HCT116 (cell line): ENCODE data around the gene PRKACA. TPM values are rescaled to one million over a fixed set of nuclear protein-coding genes. Genes with fewer than 3 reads are reported as not detected.

Experiments
- ATAC-seq: fragments of 200-7000 bp; cut with Tn5 transposase; 2 replicates; pipeline ENCODE4 v1.9.1; 2020; ENCODE audit warnings: mild to moderate bottlenecking, moderate library complexity
- BruUV-seq: library from RNA; stranded (reverse); fragments of 400-500 nt; replicated peaks from 2 replicates; lab custom pipeline; 2021; lab: Mats Ljungman, UMichigan
- CTCF ChIA-PET: fragments of 300-600 bp; sonication (Branson Sonifier 250); formaldehyde crosslinking; loops from one replicate; lab custom pipeline; 2021; ENCODE audit warnings: antibody characterized with exemption; lab: Charles Lee
- POLR2A ChIA-PET: fragments of 300-600, 350-600 bp; sonication (Branson Sonifier 250); formaldehyde crosslinking; loops from one replicate; lab custom pipeline; 2021; ENCODE audit warnings: antibody characterized with exemption; lab: Charles Lee
- RAD21 ChIA-PET, 2 experiments: fragments of 300-600 bp; sonication (Branson Sonifier 250); formaldehyde crosslinking; loops; one replicate each; lab custom pipeline; 2023; ENCODE audit warnings: low total read pairs in 2 of 2; ENCODE audit not compliant: uncharacterized antibody in 2 of 2, unreplicated experiment in 2 of 2, low non-redundant PET in 1 of 2; lab: Charles Lee
- DNase-seq: peaks from one replicate; pipeline ENCODE4 v3.0.0-alpha.2; 2010; ENCODE audit warnings: low read depth, low spot score
- H2AFZ ChIP-seq: fragments of 200-600 bp; shearing (Covaris generic), sonication (generic); 2 replicates; pipeline ENCODE4 v1.6.1; 2017; ENCODE audit warnings: low read depth, mixed run types, mixed read lengths, antibody characterized with exemption, low read length; ENCODE audit not compliant: poor library complexity, severe bottlenecking
- H3K27ac ChIP-seq: 2 replicates; pipeline ENCODE4 v1.5.1; 2012; ENCODE audit warnings: low read depth, low read length
- H3K27me3 ChIP-seq: fragments of 200-600 bp; sonication (generic); 2 replicates; pipeline ENCODE4 v1.6.1; 2016; ENCODE audit warnings: mixed run types, low read length, mixed read lengths; ENCODE audit not compliant: insufficient read depth
- H3K36me3 ChIP-seq, 2 experiments: fragments of 200-500 bp in 1 of 2; fragments of 200-600 bp in 1 of 2; sonication (Bioruptor generic) in 1 of 2; sonication (generic) in 1 of 2; 2 replicates each; pipeline versions ENCODE4 v1.5.1 to v1.6.1; 2014 to 2016; ENCODE audit warnings: low read length in 2 of 2, inconsistent platforms in 1 of 2, mixed read lengths in 1 of 2, mixed run types in 1 of 2; ENCODE audit not compliant: insufficient read depth in 2 of 2, control insufficient read depth in 1 of 2
- H3K4me1 ChIP-seq, 2 experiments: fragments of 200-600 bp in 1 of 2; sonication (generic) in 1 of 2; 2 replicates each; pipeline versions ENCODE4 v1.5.1 to v1.6.1; 2012 to 2017; ENCODE audit warnings: low read length in 2 of 2, inconsistent platforms in 1 of 2, mild to moderate bottlenecking in 1 of 2, mixed read lengths in 1 of 2, mixed run types in 1 of 2, moderate library complexity in 1 of 2; ENCODE audit not compliant: insufficient read depth in 2 of 2, control insufficient read depth in 1 of 2
- H3K4me2 ChIP-seq: fragments of 200-600 bp; sonication (generic); 2 replicates; pipeline ENCODE4 v1.6.1; 2017; ENCODE audit warnings: mixed run types, low read length, mixed read lengths
- H3K4me3 ChIP-seq, 2 experiments: fragments of 200-600 bp in 1 of 2; sonication (generic) in 1 of 2; replicated peaks in 1 of 2; 2 replicates each; pipeline ENCODE4 v1.5.1; 2011 to 2016; ENCODE audit warnings: low read length in 2 of 2, control low read depth in 1 of 2, low read depth in 1 of 2, mild to moderate bottlenecking in 1 of 2, mixed read lengths in 1 of 2, mixed run types in 1 of 2
- H3K79me2 ChIP-seq: fragments of 200-600 bp; sonication (generic); 2 replicates; pipeline ENCODE4 v1.6.1; 2017; ENCODE audit warnings: mild to moderate bottlenecking, mixed run types, low read length, moderate library complexity, mixed read lengths; ENCODE audit not compliant: insufficient read depth
- H3K9ac ChIP-seq: fragments of 200-600 bp; sonication (generic); 2 replicates; pipeline ENCODE4 v1.6.1; 2016; ENCODE audit warnings: low read length, mixed read lengths
- H3K9me2 ChIP-seq: fragments of 200-600 bp; sonication (generic), shearing (Covaris generic); 2 replicates; pipeline ENCODE4 v1.6.1; 2017; ENCODE audit warnings: mixed run types, mild to moderate bottlenecking, moderate library complexity; ENCODE audit not compliant: insufficient read depth
- H3K9me3 ChIP-seq, 2 experiments: fragments of 200-500 bp in 1 of 2; fragments of 200-600 bp in 1 of 2; sonication (Bioruptor generic) in 1 of 2; sonication (generic) in 1 of 2; 2 replicates each; pipeline ENCODE4 v1.6.1; 2014 to 2017; ENCODE audit warnings: low read length in 2 of 2, mixed read lengths in 2 of 2, inconsistent platforms in 1 of 2, low read depth in 1 of 2, mild to moderate bottlenecking in 1 of 2, mixed run types in 1 of 2, moderate library complexity in 1 of 2; ENCODE audit not compliant: control insufficient read depth in 1 of 2, insufficient read depth in 1 of 2
- H4K20me1 ChIP-seq: fragments of 200-600 bp; sonication (generic), shearing (Covaris generic); 2 replicates; pipeline ENCODE4 v1.6.1; 2017; ENCODE audit warnings: mixed run types, mild to moderate bottlenecking, moderate library complexity; ENCODE audit not compliant: insufficient read depth
- CEBPB ChIP-seq: IDR thresholded peaks from 2 replicates; pipeline ENCODE4 v1.6.1; 2012; ENCODE audit warnings: low read depth
- EGR1 ChIP-seq: IDR thresholded peaks from 2 replicates; pipeline ENCODE4 v1.6.1; 2012; ENCODE audit warnings: low read depth
- ELF1 ChIP-seq: IDR thresholded peaks from 2 replicates; pipeline ENCODE4 v1.6.1; 2012; ENCODE audit warnings: low read depth, borderline replicate concordance
- EZH2 ChIP-seq: fragments of 200-600 bp; sonication (generic); IDR thresholded peaks from 2 replicates; pipeline ENCODE4 v1.6.1; 2017; ENCODE audit warnings: antibody characterized with exemption, mixed run types
- EZH2phosphoT487 ChIP-seq: fragments of 200-600 bp; IDR thresholded peaks from 2 replicates; pipeline ENCODE4 v1.6.1; 2018; ENCODE audit warnings: antibody characterized with exemption, borderline replicate concordance
- JUND ChIP-seq: IDR thresholded peaks from 2 replicates; pipeline ENCODE4 v1.6.1; 2012
- POLR2A ChIP-seq: IDR thresholded peaks from 2 replicates; pipeline ENCODE4 v1.7.0; 2011; ENCODE audit warnings: borderline replicate concordance; ENCODE audit not compliant: insufficient read depth, insufficient read length; ENCODE audit errors: extremely low read depth
- POLR2AphosphoS5 ChIP-seq: IDR thresholded peaks from 2 replicates; pipeline ENCODE4 v1.6.1; 2011; ENCODE audit warnings: mild to moderate bottlenecking, low read depth, low read length, moderate library complexity
- SRF ChIP-seq: IDR thresholded peaks from 2 replicates; pipeline ENCODE4 v1.6.1; 2012; ENCODE audit warnings: low read depth
- YY1 ChIP-seq: IDR thresholded peaks from 2 replicates; pipeline ENCODE4 v1.6.1; 2011; ENCODE audit warnings: low read length, low read depth, moderate library complexity, mild to moderate bottlenecking; ENCODE audit not compliant: insufficient replicate concordance; ENCODE audit errors: extremely low read depth
- ZFX ChIP-seq: fragments of 450-650 bp; IDR thresholded peaks from 2 replicates; pipeline ENCODE4 v1.6.1; 2017
- intact Hi-C: fragments of 100-400 bp; cut with micrococcal nuclease; formaldehyde crosslinking; loops from 2 replicates; pipeline ENCODE4 v1.10.0; 2022
- total RNA-seq: library from RNA; stranded (reverse); gene quantifications from one replicate; pipeline ENCODE4 v1.2.1, GENCODE V29; 2021; ENCODE audit not compliant: unreplicated experiment
- TF ChIP-seq, protein P1 (sequence below): IDR thresholded peaks from 2 replicates; pipeline ENCODE4 v1.6.1; 2011; ENCODE audit warnings: mild to moderate bottlenecking, low read length, moderate library complexity; ENCODE audit not compliant: insufficient replicate concordance; ENCODE audit errors: extremely low read depth
- TF ChIP-seq, protein P2 (sequence below): IDR thresholded peaks from 2 replicates; pipeline ENCODE4 v1.6.1; 2012; ENCODE audit warnings: low read depth

PRKACA gene
- total RNA-seq, 1 experiment from 2014 or later: 95.7 TPM

DNA sequence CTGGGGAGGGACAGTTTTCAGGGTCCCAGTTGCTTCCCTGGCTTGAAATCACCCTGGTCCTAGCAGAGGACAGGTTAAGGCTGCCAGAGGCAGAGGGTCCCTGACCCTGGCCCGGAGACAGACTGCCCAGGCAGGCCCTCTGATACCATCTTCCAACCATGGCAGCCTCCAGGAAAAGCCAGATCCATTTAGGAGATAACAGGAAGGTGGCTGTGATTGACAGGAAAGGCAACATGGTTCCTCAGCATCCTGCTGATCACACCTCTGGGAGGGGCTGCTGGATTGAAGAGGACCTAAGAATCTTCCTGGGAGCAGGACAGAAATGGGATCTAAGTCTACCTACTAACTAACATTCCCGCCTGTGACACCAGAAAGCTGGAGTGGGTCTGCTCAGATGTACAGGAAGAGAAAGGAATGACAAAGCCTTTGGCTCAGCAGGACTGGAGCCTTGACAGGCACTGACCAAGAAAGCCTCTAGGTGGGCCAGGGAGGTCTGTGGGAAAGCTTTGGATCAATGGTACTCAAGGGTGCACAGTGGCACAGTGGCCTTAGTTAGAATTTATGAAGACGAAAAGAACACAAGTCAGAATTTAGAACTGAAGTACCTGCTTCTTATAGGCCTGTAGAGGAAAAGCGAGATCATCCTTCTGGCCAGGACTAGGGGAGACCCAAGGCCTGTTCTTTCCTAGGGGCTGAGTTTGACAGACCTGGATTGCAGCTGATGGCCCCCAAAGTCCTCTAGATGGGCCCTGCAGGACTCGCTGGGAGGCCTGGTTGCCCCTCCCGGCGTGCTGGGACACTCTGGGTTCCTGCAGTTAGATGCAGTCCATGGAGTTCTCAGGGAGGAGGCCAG, 2.3 kb upstream of the PRKACA start:
- CTCF ChIA-PET: no interaction called here
- POLR2A ChIA-PET: no interaction called here
- no TSS peak for BruUV-seq

More for the DNA sequence above, 2.3 kb upstream of the PRKACA start:
- ATAC-seq (no peak), DNase-seq (no peak)
- H4K20me1 ChIP-seq: no peaks in the 10 kb centered on the region
- H3K36me3 ChIP-seq: peaks cover 9 to 12% of the 10 kb centered on the region in 2 experiments
- H3K9me2 ChIP-seq: no peaks in the 10 kb centered on the region
- no peak overlapping the region for H3K9ac ChIP-seq
- H3K27ac ChIP-seq: peak overlapping the region; percentile 6; the same call in 1 of the 2 replicates
- peaks cover 10% of the 10 kb centered on the region; the same call in 1 of the 2 replicates for H3K79me2 ChIP-seq
- H3K4me2 ChIP-seq: no peak overlapping the region
- TF ChIP-seq CEBPB: no peak
- TF ChIP-seq YY1: no peak
- no peak; the same call in 1 of the 2 replicates for TF ChIP-seq ZFX
- TF ChIP-seq, protein P1, sequence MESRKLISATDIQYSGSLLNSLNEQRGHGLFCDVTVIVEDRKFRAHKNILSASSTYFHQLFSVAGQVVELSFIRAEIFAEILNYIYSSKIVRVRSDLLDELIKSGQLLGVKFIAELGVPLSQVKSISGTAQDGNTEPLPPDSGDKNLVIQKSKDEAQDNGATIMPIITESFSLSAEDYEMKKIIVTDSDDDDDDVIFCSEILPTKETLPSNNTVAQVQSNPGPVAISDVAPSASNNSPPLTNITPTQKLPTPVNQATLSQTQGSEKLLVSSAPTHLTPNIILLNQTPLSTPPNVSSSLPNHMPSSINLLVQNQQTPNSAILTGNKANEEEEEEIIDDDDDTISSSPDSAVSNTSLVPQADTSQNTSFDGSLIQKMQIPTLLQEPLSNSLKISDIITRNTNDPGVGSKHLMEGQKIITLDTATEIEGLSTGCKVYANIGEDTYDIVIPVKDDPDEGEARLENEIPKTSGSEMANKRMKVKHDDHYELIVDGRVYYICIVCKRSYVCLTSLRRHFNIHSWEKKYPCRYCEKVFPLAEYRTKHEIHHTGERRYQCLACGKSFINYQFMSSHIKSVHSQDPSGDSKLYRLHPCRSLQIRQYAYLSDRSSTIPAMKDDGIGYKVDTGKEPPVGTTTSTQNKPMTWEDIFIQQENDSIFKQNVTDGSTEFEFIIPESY: no peak
- no peak for TF ChIP-seq POLR2AphosphoS5
- TF ChIP-seq EZH2phosphoT487: no peak
- TF ChIP-seq JUND: no peak
- TF ChIP-seq POLR2A: no peak
- TF ChIP-seq, protein P2, sequence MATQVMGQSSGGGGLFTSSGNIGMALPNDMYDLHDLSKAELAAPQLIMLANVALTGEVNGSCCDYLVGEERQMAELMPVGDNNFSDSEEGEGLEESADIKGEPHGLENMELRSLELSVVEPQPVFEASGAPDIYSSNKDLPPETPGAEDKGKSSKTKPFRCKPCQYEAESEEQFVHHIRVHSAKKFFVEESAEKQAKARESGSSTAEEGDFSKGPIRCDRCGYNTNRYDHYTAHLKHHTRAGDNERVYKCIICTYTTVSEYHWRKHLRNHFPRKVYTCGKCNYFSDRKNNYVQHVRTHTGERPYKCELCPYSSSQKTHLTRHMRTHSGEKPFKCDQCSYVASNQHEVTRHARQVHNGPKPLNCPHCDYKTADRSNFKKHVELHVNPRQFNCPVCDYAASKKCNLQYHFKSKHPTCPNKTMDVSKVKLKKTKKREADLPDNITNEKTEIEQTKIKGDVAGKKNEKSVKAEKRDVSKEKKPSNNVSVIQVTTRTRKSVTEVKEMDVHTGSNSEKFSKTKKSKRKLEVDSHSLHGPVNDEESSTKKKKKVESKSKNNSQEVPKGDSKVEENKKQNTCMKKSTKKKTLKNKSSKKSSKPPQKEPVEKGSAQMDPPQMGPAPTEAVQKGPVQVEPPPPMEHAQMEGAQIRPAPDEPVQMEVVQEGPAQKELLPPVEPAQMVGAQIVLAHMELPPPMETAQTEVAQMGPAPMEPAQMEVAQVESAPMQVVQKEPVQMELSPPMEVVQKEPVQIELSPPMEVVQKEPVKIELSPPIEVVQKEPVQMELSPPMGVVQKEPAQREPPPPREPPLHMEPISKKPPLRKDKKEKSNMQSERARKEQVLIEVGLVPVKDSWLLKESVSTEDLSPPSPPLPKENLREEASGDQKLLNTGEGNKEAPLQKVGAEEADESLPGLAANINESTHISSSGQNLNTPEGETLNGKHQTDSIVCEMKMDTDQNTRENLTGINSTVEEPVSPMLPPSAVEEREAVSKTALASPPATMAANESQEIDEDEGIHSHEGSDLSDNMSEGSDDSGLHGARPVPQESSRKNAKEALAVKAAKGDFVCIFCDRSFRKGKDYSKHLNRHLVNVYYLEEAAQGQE: no peak
- TF ChIP-seq SRF: no peak
- TF ChIP-seq ELF1: no peak
- TF ChIP-seq EGR1: no peak
- TF ChIP-seq EZH2: no peak
- H3K9me3 ChIP-seq: no peaks in the 10 kb centered on the region
- peaks cover 17 to 22% of the 10 kb centered on the region in 2 experiments for H3K4me1 ChIP-seq
- no peaks in the 10 kb centered on the region for H3K27me3 ChIP-seq
- no peak overlapping the region for H3K4me3 ChIP-seq
- RAD21 ChIA-PET: no interaction called here
- no peak overlapping the region for H2AFZ ChIP-seq
- intact Hi-C loops: no loop called here
